ENCODE results near the gene MS4A6E.
"Not testable (repeated sequence)": the region's sequence is repeated elsewhere in the genome, so short reads cannot be mapped to it uniquely, and the experiment has no call there.

Gene MS4A6E

GRCh38 chr11:60332846-60333245, 5.8 kb downstream of the MS4A6E start:
- no peak overlapping the region for H3K4me3 ChIP-seq (ENCODE audit: low read length)
- DNase-seq (ENCODE audit: low read depth, low spot score): no peak

- peak; percentile 78 for DNase-seq (ENCODE audit: low read depth, low spot score)
- H3K4me3 ChIP-seq (ENCODE audit: low read length): no peak overlapping the region
Measured at GRCh38 chr11:60334005-60334620, 7.1 kb downstream of the MS4A6E start.

GRCh38 chr11:60336767-60337391, 9.8 kb downstream of the MS4A6E start:
- no peak for DNase-seq (ENCODE audit: low read depth, low spot score)

GRCh38 chr11:60338053-60338452, 11.0 kb downstream of the MS4A6E start:
- no peak for DNase-seq (ENCODE audit: low read depth, low spot score)
- no peak overlapping the region for H3K4me3 ChIP-seq (ENCODE audit: low read length)

More at GRCh38 chr11:60336767-60337391, 9.8 kb downstream of the MS4A6E start:
- H3K4me3 ChIP-seq (ENCODE audit: low read length): no peak overlapping the region

- DNase-seq (ENCODE audit: low read depth, low spot score): no peak
- H3K4me3 ChIP-seq (ENCODE audit: low read length): no peak overlapping the region
Measured at GRCh38 chr11:60339356-60339755, 12.3 kb downstream of the MS4A6E start.

- no peak overlapping the region for H3K4me3 ChIP-seq (ENCODE audit: low read length)
- DNase-seq (ENCODE audit: low read depth, low spot score): peak; percentile 29
Measured at GRCh38 chr11:60343094-60343704, 16.1 kb downstream of the MS4A6E start.

GRCh38 chr11:60344146-60344545, 17.1 kb downstream of the MS4A6E start:
- H3K4me3 ChIP-seq (ENCODE audit: low read length): no peak overlapping the region
- DNase-seq (ENCODE audit: low read depth, low spot score): no peak

- peak; percentile 21 for DNase-seq (ENCODE audit: low read depth, low spot score)
Measured at GRCh38 chr11:60345489-60345888, 18.4 kb downstream of the MS4A6E start.

GRCh38 chr11:60347084-60347797, 20.2 kb downstream of the MS4A6E start:
- no peak for DNase-seq (ENCODE audit: low read depth, low spot score)
- H3K4me3 ChIP-seq (ENCODE audit: low read length): no peak overlapping the region

More at GRCh38 chr11:60345489-60345888, 18.4 kb downstream of the MS4A6E start:
- H3K4me3 ChIP-seq (ENCODE audit: low read length): no peak overlapping the region

GRCh38 chr11:60348116-60348515, 21.1 kb downstream of the MS4A6E start:
- no peak for DNase-seq (ENCODE audit: low read depth, low spot score)
- no peak overlapping the region for H3K4me3 ChIP-seq (ENCODE audit: low read length)

- no peak for DNase-seq (ENCODE audit: low read depth, low spot score)
- no peak overlapping the region for H3K4me3 ChIP-seq (ENCODE audit: low read length)
Measured at GRCh38 chr11:60349990-60350389, 22.9 kb downstream of the MS4A6E start.

- DNase-seq (ENCODE audit: low read depth, low spot score): no peak
- no peak overlapping the region for H3K4me3 ChIP-seq (ENCODE audit: low read length)
Measured at GRCh38 chr11:60357771-60358170, 30.7 kb downstream of the MS4A6E start.

- no peak for DNase-seq (ENCODE audit: low read depth, low spot score)
Measured at GRCh38 chr11:60360621-60361020, 33.6 kb downstream of the MS4A6E start.

GRCh38 chr11:60362241-60362640, 35.2 kb downstream of the MS4A6E start:
- DNase-seq (ENCODE audit: low read depth, low spot score): no peak

More at GRCh38 chr11:60360621-60361020, 33.6 kb downstream of the MS4A6E start:
- H3K4me3 ChIP-seq (ENCODE audit: low read length): no peak overlapping the region

GRCh38 chr11:60363542-60364470, 36.8 kb downstream of the MS4A6E start:
- DNase-seq (ENCODE audit: low read depth, low spot score): peak; percentile 55
- no peak overlapping the region for H3K4me3 ChIP-seq (ENCODE audit: low read length)

More at GRCh38 chr11:60362241-60362640, 35.2 kb downstream of the MS4A6E start:
- H3K4me3 ChIP-seq (ENCODE audit: low read length): no peak overlapping the region

GRCh38 chr11:60366262-60366904, 39.3 kb downstream of the MS4A6E start:
- not testable (repeated sequence) for H3K4me3 ChIP-seq (ENCODE audit: low read length); DNase-seq (ENCODE audit: low read depth, low spot score)

GRCh38 chr11:60367009-60367408, 40.0 kb downstream of the MS4A6E start:
- no peak overlapping the region for H3K4me3 ChIP-seq (ENCODE audit: low read length)
- no peak for DNase-seq (ENCODE audit: low read depth, low spot score)

GRCh38 chr11:60367896-60368295, 40.8 kb downstream of the MS4A6E start:
- DNase-seq (ENCODE audit: low read depth, low spot score): no peak
- no peak overlapping the region for H3K4me3 ChIP-seq (ENCODE audit: low read length)

All from Jurkat, Clone E6-1 (cell line).